HEK293 (cell line): ENCODE results near the gene TEX19.

ENCODE experiments used
- ZNF23 ChIP-seq: fragments of 450-650 bp; formaldehyde crosslinking; IDR thresholded peaks from 2 replicates; pipeline ENCODE4 v1.5.1; 2016; ENCODE audit warnings: missing biosample characterization, missing genetic modification characterization, borderline replicate concordance
- TF ChIP-seq, protein P1 (sequence below): fragments of 450-650 bp; formaldehyde crosslinking; IDR thresholded peaks from 2 replicates; pipeline ENCODE4 v1.5.1; 2016; ENCODE audit warnings: missing biosample characterization, missing genetic modification characterization

DNA sequence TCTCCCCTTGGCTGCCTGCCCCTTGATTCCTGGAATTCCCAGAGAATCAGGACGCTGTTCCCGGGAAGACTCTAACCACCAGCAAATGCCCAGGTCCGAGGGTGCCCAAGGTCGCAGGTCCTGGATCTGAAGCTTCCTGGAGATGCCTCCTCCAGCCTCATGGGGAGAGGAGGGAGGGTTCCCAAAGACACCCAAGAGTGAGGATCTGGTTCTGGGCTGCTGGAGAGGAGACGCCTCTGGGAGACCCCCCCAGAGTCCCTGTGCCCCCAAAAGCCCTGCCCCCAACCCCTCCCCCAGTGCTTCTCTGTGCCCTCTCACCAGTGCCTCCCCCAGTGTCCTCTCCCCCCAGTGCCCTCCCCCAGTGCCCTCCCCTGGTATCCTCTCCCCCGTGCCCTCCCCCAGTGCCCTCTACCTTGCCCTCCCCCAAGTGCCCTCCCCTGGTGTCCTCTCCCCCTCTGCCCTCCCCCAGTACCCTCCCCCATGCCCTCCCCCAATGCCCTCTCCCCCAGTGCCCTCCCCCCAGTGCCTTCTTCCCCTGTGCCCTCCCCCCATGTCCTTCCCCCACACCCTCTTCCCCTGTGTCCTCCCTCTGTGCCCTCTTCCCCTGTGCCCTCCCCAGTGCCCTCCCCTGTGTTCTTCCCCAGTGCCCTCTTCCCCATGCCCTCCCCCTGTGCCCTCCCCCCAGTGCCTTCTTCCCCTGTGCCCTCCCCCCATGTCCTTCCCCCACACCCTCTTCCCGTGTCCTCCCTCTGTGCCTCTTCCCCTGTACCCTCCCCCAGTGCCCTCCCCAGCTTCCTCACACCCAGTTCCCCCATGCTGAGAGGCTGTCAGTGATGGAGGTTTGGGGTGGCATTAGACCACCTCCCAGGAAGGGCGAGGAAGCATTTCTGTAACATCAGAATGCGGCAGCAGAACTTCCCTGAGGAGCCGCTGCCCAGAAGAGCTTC is 19.1 kb upstream of the TEX19 start:
- TF ChIP-seq ZNF23: no peak
- TF ChIP-seq, protein P1, sequence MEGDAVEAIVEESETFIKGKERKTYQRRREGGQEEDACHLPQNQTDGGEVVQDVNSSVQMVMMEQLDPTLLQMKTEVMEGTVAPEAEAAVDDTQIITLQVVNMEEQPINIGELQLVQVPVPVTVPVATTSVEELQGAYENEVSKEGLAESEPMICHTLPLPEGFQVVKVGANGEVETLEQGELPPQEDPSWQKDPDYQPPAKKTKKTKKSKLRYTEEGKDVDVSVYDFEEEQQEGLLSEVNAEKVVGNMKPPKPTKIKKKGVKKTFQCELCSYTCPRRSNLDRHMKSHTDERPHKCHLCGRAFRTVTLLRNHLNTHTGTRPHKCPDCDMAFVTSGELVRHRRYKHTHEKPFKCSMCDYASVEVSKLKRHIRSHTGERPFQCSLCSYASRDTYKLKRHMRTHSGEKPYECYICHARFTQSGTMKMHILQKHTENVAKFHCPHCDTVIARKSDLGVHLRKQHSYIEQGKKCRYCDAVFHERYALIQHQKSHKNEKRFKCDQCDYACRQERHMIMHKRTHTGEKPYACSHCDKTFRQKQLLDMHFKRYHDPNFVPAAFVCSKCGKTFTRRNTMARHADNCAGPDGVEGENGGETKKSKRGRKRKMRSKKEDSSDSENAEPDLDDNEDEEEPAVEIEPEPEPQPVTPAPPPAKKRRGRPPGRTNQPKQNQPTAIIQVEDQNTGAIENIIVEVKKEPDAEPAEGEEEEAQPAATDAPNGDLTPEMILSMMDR (tag by site-specific recombination): no peak
